Dedifferentiated amniotic fluid mesenchymal stem cell (primary cell): ENCODE data around the gene RASA3.
"Not testable (repeated sequence)": the region's sequence is repeated elsewhere in the genome, so short reads cannot be mapped to it uniquely, and the experiment has no call there.

ENCODE experiments used
- DNase-seq: peaks from one replicate; pipeline ENCODE4 v3.0.0-alpha.2; 2016; ENCODE audit errors: extremely low spot score

The RASA3 gene

GRCh38 chr13:114101358-114102130 lies 30.9 kb downstream of the RASA3 start:
- DNase-seq, result no peak

GRCh38 chr13:114100446-114101357 lies 31.7 kb downstream of the RASA3 start:
- no peak for DNase-seq

- no peak for DNase-seq
Observed at GRCh38 chr13:114099918-114100445, 32.4 kb downstream of the RASA3 start.

GRCh38 chr13:114099191-114099590 lies 33.2 kb downstream of the RASA3 start:
- peak; percentile 86 for DNase-seq

DNA sequence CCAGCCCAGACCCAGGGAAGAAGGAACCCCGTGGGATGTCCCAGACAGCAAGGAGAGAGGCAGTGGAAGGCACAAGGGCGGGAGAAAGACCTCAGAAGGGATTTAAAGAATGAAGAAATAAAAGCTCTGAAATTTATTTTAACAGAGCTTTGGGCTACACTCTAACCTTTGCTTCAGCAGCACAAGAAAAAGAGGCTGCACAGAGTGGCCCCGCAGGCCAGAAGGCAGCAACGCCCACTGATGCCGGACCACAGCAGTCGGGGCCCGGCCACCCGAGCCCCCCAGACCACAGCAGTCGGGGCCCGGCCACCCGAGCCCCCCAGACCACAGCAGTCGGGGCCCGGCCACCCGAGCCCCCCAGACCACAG lies 33.8 kb downstream of the RASA3 start:
- not testable (repeated sequence) for DNase-seq

DNA sequence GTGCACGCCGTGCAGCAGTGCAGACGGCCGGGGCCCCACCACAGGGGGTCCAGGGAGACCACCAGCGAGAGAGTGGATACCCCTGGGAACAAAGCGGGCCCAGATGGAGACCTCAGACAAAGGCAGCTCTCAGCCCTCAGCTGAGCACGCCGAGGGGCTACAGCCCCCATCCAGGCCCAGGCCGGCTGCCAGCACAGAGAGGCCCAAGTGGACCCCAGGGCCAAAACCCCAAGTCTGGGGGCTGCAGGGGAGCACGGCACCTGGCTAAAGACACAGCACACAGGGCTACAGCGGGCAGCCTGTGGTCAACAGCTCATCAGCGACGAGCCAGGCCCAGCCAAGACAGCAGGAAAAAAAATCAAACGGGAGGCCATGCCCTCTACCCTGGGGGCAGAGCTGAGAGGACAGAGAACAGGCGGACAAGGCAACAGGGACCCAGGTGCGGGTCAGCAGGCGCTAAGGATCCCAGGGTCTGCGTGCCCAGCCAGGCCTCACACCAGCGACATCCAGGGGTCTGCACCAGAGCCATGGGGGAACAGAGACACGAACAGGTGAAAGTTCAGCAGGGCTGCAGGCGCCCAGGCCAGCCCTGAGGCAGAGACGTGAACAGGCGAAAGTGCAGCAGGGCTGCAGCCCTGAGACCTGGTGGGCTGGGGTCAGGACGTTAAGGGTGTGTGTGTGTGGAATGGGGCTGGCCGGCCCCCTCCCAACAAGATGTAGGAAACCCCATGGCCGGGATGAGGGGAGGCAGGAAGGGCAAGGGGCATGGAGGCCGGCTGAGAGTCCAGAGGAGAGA lies 34.3 kb downstream of the RASA3 start:
- DNase-seq, result no peak

- DNase-seq, result no peak
Observed at GRCh38 chr13:114097212-114097892, 35.1 kb downstream of the RASA3 start.

DNA sequence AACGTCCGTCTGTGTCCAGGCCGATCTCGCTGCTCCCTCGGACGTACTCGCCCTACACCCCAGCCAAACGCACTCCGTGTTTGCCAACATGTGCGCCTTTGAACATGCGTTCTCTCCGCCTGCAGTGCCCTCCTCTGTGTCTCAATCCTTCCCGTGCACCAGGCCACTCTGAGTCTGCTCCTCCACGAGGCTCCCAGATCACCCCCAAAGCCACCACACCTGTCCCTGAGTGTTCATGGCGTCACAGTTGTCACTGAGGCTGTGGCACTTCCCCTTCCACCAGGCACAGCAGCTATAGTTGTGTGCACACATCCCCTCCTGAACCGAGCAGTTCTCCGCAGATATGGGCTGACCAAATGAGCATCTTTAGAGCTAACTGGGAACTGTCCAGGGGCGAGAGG lies 35.6 kb downstream of the RASA3 start:
- DNase-seq, result no peak

DNA sequence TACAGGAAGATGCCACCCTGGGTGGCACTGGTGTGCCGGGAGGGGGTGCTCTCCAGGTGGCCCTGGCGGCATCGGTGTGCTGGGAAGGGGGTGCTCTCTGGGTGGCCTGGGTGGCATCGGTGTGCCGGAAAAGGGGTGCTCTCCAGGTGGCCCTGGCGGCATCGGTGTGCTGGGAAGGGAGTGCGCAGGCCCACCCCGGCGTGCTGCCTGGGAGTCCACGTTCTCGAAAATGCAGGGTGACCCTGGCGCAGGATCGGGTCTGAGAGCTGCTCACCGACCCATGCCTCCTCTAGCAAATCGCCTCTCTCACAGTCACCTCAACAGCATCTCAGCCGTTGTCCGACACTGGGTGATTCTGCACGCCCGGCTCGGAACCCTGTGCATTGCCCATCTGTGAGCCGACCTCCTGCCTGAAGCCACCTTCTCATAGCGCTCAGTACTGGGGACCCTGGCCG lies 36.4 kb downstream of the RASA3 start:
- DNase-seq, result no peak

GRCh38 chr13:114095486-114095885 lies 36.9 kb downstream of the RASA3 start:
- DNase-seq, result no peak

DNA sequence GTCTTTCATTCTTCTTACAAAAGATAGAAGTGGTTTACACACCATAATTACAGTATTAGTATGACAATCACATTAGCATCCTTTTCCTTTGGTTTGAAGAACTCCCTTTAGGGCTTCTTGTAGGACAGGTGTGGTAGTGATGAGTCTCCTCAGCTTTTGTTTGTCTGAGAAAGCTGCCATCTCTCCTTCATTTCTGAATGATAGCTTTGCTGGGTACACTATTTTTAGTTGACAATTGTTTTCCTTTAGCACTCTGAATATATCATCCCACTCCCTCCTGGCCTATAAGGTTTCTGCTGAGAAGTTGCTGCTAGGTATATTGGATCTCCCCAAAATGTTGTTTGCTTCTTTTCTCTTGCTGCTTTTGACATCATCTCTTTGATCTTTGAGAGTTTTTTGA lies 39.3 kb downstream of the RASA3 start:
- DNase-seq, result no peak

GRCh38 chr13:114092468-114092867 lies 40.0 kb downstream of the RASA3 start:
- no peak for DNase-seq

GRCh38 chr13:114090476-114090875 lies 41.9 kb downstream of the RASA3 start:
- no peak for DNase-seq

DNA sequence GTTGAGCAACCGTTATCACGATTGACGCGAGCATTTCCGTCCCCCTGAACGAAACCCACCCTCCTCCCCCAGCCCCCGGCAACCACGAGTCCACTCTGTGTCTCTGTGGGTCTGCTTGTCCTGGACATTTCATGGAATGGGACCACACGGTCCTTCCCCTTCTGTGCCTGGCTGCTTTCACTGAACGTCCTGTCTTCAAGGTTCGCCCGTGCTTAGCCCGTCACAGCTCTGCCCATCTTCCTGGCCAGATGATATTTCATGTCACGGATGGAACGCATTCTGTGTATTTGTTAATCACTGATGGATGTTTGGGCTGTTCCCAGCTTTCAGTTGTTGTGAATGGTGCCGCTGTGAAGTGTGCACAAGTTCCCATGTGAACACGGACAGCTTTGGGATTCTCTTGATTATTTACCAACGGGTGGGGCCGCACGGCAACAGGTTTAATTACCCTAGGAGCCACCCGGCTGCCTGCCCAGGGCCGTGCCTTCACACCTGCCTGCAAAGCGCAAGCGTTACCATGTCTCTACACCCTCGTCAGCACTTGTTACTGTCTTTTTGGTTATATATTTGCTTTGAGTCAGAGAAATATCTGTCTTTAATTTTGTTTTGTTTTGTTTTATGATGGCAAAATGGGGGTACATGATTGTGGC lies 42.5 kb downstream of the RASA3 start:
- no peak for DNase-seq

DNA sequence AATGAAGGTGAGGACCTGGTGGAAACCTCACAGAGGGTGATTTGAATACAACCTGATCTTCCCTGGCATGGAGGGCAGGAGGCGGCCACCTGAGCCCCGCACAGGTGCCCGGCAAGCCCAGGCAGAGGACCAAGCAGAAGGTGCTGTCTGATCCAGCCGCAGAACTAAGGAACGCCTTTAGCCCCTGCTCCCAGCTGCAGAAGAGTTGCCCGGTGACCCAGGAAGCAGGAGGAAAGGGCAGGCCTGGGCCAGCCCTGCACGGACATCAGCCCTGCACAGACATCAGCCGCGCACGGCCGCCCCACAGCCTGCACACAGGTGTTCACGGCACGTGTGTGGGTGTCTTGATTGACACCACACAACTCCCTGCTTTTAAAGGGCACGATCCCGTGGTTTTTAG lies 43.1 kb downstream of the RASA3 start:
- DNase-seq, result no peak

GRCh38 chr13:114088863-114089262 lies 43.6 kb downstream of the RASA3 start:
- no peak for DNase-seq

GRCh38 chr13:114088234-114088633 lies 44.2 kb downstream of the RASA3 start:
- DNase-seq, result no peak

GRCh38 chr13:114087430-114087829 lies 45.0 kb downstream of the RASA3 start:
- DNase-seq, result no peak

DNA sequence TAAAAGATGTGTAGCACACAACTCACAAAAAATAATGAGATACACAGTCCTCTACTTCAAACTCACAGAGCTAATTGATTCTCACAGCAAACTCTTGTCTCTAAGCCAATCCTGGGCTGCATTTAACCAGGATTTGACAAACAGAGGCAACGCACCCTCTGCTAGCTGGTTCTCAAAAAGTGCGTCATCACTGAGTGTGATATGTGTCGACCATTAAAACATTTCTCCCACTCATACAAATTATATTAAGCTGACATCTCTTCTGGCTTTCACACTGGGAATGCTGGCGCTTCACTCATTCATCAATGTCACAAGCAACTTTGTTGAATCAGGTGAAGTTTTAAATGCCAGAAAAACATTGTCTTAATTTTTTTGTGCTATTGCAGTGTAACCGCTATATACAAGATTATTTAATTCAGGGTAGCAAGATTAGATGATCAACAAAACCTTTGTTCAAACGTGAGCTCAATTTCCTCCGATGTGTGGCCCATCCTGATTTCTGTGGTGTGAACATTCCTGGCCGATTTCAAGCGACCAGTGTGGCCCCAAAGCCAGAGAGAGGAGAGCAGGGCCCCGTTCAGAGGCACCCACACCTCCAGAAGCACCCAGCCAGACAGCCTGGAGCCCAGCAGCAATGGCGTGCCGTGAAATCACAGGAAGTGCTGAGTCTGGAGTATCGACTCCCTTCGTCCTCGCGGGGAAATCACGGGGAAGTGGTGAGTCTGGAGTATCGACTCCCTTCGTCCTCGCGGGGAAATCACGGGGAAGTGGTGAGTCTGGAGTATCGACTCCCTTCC lies 49.4 kb downstream of the RASA3 start:
- no peak for DNase-seq
